Suprapubic skin (tissue), 4 donors: ENCODE measurements around the gene CDK12. TPM values are rescaled to one million over a fixed set of nuclear protein-coding genes. Genes with fewer than 3 reads are reported as not detected.
"Not testable (repeated sequence)": the region's sequence is repeated elsewhere in the genome, so short reads cannot be mapped to it uniquely, and the experiment has no call there.

Source experiments
- DNase-seq, 2 donors: peaks; one replicate each; pipeline ENCODE4 v3.0.0-alpha.2; 2019; ENCODE audit warnings: low spot score in 2 of 2
- H3K27ac ChIP-seq: fragments of 200-600 bp; sonication (generic); one replicate; pipeline ENCODE4 v1.5.1; 2019
- H3K27me3 ChIP-seq: fragments of 200-600 bp; sonication (generic); one replicate; pipeline ENCODE4 v1.5.1; 2019
- H3K36me3 ChIP-seq: fragments of 200-600 bp; sonication (generic); one replicate; pipeline ENCODE4 v1.5.1; 2019
- H3K4me1 ChIP-seq: fragments of 200-600 bp; sonication (generic); one replicate; pipeline ENCODE4 v1.5.1; 2019
- H3K4me3 ChIP-seq: fragments of 200-600 bp; sonication (generic); one replicate; pipeline ENCODE4 v1.5.1; 2019; ENCODE audit warnings: mild to moderate bottlenecking
- H3K9me3 ChIP-seq: fragments of 200-600 bp; sonication (generic); one replicate; pipeline ENCODE4 v1.5.1; 2019
- EP300 ChIP-seq: sonication (generic); formaldehyde crosslinking; IDR thresholded peaks from one replicate; pipeline ENCODE4 v1.6.1; 2017; ENCODE audit warnings: antibody characterized with exemption
- POLR2A ChIP-seq, 2 donors: fragments of 450-650 bp; IDR thresholded peaks; one replicate each; pipeline ENCODE4 v1.6.1; 2017; ENCODE audit warnings: antibody characterized with exemption in 2 of 2, mild to moderate bottlenecking in 2 of 2, moderate library complexity in 2 of 2
- POLR2AphosphoS5 ChIP-seq, 3 donors: sonication (generic); formaldehyde crosslinking; IDR thresholded peaks; one replicate each; pipeline ENCODE4 v1.6.1; 2017; ENCODE audit warnings: antibody characterized with exemption in 3 of 3
- WGBS: methylation state at CpG from one replicate; pipeline ENCODE4 v1.1.5; 2018; 5-methylcytosine and 5-hydroxymethylcytosine counted together
- total RNA-seq, 4 donors: library from RNA; depleted of rRNA; stranded (reverse); fragments of >200 nt; gene quantifications; one replicate each; pipeline ENCODE4 v1.1.0, GENCODE V29; 2016
- TF ChIP-seq, protein P1 (sequence below), 2 donors: fragments of 200-600 bp in 1 of 2; fragments of 450-650 bp in 1 of 2; sonication (generic) in 1 of 2; IDR thresholded peaks; one replicate each; pipeline ENCODE4 v1.5.1; 2016 to 2019; ENCODE audit warnings: antibody characterized with exemption in 2 of 2, mild to moderate bottlenecking in 1 of 2, moderate library complexity in 1 of 2

CDK12 gene
- total RNA-seq, 4 donors from 2014 or later = 50.7 to 97.9 (median 54.4) TPM

DNA sequence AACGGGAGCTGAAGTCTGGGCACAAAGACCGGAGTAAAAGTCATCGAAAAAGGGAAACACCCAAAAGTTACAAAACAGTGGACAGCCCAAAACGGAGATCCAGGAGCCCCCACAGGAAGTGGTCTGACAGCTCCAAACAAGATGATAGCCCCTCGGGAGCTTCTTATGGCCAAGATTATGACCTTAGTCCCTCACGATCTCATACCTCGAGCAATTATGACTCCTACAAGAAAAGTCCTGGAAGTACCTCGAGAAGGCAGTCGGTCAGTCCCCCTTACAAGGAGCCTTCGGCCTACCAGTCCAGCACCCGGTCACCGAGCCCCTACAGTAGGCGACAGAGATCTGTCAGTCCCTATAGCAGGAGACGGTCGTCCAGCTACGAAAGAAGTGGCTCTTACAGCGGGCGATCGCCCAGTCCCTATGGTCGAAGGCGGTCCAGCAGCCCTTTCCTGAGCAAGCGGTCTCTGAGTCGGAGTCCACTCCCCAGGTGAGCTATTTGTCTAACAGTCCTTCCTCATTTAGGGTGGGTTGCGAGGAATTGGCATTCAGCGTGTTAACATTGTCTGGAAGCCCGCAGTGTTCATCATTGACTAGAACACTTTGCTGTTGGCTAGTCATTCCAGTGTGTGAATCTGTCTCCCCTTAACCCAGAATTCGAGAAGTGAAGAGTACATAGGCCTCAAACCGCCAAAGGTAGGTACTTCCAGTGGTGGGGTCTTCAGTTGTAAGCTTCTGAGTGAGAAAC lies 1.5 kb downstream of the CDK12 start:
- no peak for TF ChIP-seq POLR2A (IDR thresholded peaks at IDR 0.05)
- TF ChIP-seq POLR2AphosphoS5 (IDR thresholded peaks at IDR 0.05) = no peak
- no peak for TF ChIP-seq EP300
- TF ChIP-seq, protein P1, sequence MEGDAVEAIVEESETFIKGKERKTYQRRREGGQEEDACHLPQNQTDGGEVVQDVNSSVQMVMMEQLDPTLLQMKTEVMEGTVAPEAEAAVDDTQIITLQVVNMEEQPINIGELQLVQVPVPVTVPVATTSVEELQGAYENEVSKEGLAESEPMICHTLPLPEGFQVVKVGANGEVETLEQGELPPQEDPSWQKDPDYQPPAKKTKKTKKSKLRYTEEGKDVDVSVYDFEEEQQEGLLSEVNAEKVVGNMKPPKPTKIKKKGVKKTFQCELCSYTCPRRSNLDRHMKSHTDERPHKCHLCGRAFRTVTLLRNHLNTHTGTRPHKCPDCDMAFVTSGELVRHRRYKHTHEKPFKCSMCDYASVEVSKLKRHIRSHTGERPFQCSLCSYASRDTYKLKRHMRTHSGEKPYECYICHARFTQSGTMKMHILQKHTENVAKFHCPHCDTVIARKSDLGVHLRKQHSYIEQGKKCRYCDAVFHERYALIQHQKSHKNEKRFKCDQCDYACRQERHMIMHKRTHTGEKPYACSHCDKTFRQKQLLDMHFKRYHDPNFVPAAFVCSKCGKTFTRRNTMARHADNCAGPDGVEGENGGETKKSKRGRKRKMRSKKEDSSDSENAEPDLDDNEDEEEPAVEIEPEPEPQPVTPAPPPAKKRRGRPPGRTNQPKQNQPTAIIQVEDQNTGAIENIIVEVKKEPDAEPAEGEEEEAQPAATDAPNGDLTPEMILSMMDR (IDR thresholded peaks at IDR 0.05) = no peak
- Histone ChIP-seq H3K4me1 (peaks cover 40% of the 10 kb centered on the region), H3K4me3 (peak overlapping the region; percentile 97), H3K9me3 (no peaks in the 10 kb centered on the region), H3K27me3 (no peaks in the 10 kb centered on the region), H3K36me3 (no peaks in the 10 kb centered on the region), H3K27ac (peak overlapping the region; percentile 99)
- peak; percentile 73 to 78 for DNase-seq
- WGBS = under 1% methylated on average over 28 of the region's 28 CpGs

- Histone ChIP-seq H3K4me1 (peaks cover 40% of the 10 kb centered on the region), H3K4me3 (peak overlapping the region; percentile 97)
- WGBS = 78% methylated on average over 11 of the region's 11 CpGs
- not testable (repeated sequence) for H3K9me3 ChIP-seq, H3K36me3 ChIP-seq, H3K27ac ChIP-seq, H3K27me3 ChIP-seq
- DNase-seq = peak in 1 of 2 donors; percentile 45
Measured at GRCh38 chr17:39464639-39465181, 3.4 kb downstream of the CDK12 start.

- not testable (repeated sequence) for H3K27me3 ChIP-seq, H3K27ac ChIP-seq, H3K4me3 ChIP-seq, H3K9me3 ChIP-seq
- DNase-seq = peak in 1 of 2 donors; percentile 16
- 95% methylated on average over 11 of the region's 11 CpGs for WGBS
- H3K4me1 ChIP-seq = peaks cover 24% of the 10 kb centered on the region
- H3K36me3 ChIP-seq = peaks cover 35% of the 10 kb centered on the region
Measured at GRCh38 chr17:39468610-39469009, 7.3 kb downstream of the CDK12 start.

- WGBS = 96% methylated on average over 7 of the region's 7 CpGs
- Histone ChIP-seq H3K27ac (no peak overlapping the region), H3K4me3 (no peak overlapping the region), H3K27me3 (no peaks in the 10 kb centered on the region), H3K4me1 (no peaks in the 10 kb centered on the region), H3K9me3 (no peaks in the 10 kb centered on the region), H3K36me3 (peaks cover 60% of the 10 kb centered on the region)
- no peak for DNase-seq
- TF ChIP-seq POLR2A (IDR thresholded peaks at IDR 0.05) = no peak
- TF ChIP-seq EP300 = no peak
- no peak for TF ChIP-seq POLR2AphosphoS5 (IDR thresholded peaks at IDR 0.05)
- TF ChIP-seq, protein P1 (IDR thresholded peaks at IDR 0.05) = no peak
Measured at GRCh38 chr17:39473310-39473709, 12.0 kb downstream of the CDK12 start.

GRCh38 chr17:39479631-39480030 lies 18.3 kb downstream of the CDK12 start:
- not testable (repeated sequence) for H3K4me1 ChIP-seq, H3K4me3 ChIP-seq, H3K27me3 ChIP-seq, H3K27ac ChIP-seq, H3K9me3 ChIP-seq
- DNase-seq = peak in 1 of 2 donors; percentile 14
- peaks cover 33% of the 10 kb centered on the region for H3K36me3 ChIP-seq
- WGBS = 88% methylated on average over 8 of the region's 8 CpGs

- Histone ChIP-seq H3K27me3 (no peaks in the 10 kb centered on the region), H3K36me3 (peaks cover 19% of the 10 kb centered on the region), H3K27ac (no peak overlapping the region), H3K9me3 (no peaks in the 10 kb centered on the region), H3K4me1 (no peaks in the 10 kb centered on the region), H3K4me3 (no peak overlapping the region)
- DNase-seq = no peak
- TF ChIP-seq, protein P1 (IDR thresholded peaks at IDR 0.05) = no peak
- TF ChIP-seq POLR2A (IDR thresholded peaks at IDR 0.05) = no peak
- no peak for TF ChIP-seq POLR2AphosphoS5 (IDR thresholded peaks at IDR 0.05)
- no peak for TF ChIP-seq EP300
- WGBS = 96% methylated on average over 6 of the region's 6 CpGs
Measured at GRCh38 chr17:39483506-39483905, 22.2 kb downstream of the CDK12 start.

DNA sequence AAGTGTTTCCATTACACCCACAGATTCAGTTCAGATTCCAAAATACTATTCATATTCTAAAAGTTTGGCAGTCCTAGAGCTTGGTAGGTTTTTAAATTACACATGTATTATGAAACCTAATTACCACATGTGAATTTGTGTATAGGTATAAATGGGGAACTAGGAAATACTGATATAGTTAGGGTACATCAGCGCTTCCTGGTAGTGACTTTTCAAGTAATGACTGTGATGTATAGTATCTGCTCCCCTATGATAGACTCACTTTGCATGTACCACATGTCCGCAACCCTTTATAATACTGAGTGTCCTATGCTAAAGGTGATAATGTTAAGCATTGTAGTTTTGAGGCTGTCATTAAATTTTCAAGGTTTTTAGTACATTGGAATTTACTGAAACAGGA lies 22.9 kb downstream of the CDK12 start:
- Histone ChIP-seq H3K4me3 (no peak overlapping the region), H3K27me3 (no peaks in the 10 kb centered on the region), H3K4me1 (no peaks in the 10 kb centered on the region), H3K36me3 (peaks cover 25% of the 10 kb centered on the region), H3K27ac (no peak overlapping the region), H3K9me3 (no peaks in the 10 kb centered on the region)
- TF ChIP-seq POLR2AphosphoS5 (IDR thresholded peaks at IDR 0.05) (no peak), EP300 (no peak), POLR2A (IDR thresholded peaks at IDR 0.05) (no peak)
- TF ChIP-seq, protein P1 (IDR thresholded peaks at IDR 0.05) = no peak
- no peak for DNase-seq
- 97% methylated on average over 2 of the region's 2 CpGs for WGBS
